HepG2 (cell line): ENCODE measurements around the gene CCNA2. TPM values are rescaled to one million over a fixed set of nuclear protein-coding genes. Genes with fewer than 3 reads are reported as not detected.

Experiments used
- ATAC-seq: fragments of 200-7000 bp; cut with Tn5 transposase; 3 replicates; pipeline ENCODE4 v1.9.1; 2020; ENCODE audit warnings: mild to moderate bottlenecking, moderate library complexity
- BruUV-seq: library from RNA; stranded (reverse); fragments of 400-500 nt; replicated peaks from 2 replicates; lab custom pipeline; 2021; lab: Mats Ljungman, UMichigan
- CTCF ChIA-PET: fragments of 300-600 bp; formaldehyde crosslinking; extraction: SDS; loops from one replicate; lab custom pipeline; 2021; ENCODE audit warnings: low total read pairs, inconsistent platforms, low intra/inter-chr PET ratio; lab: Yijun Ruan, JAX
- POLR2A ChIA-PET: fragments of 350-600 bp; sonication (Branson Sonifier 250); formaldehyde crosslinking; loops from one replicate; lab custom pipeline; 2020; ENCODE audit warnings: antibody characterized with exemption, inconsistent platforms; lab: Yijun Ruan, JAX
- DNase-seq: peaks from one replicate; pipeline ENCODE4 v3.0.0-alpha.2; 2015; ENCODE audit warnings: low spot score
- FAIRE-seq: peaks from 3 replicates; lab custom pipeline; 2011; peaks lifted over from hg19 to GRCh38; lab: Jason Lieb, UNC
- H2AFZ ChIP-seq: one replicate; pipeline ENCODE4 v1.6.1; 2011; ENCODE audit warnings: low read length, inconsistent platforms
- H3K27ac ChIP-seq: fragments of 300-600 bp; 3 replicates; pipeline ENCODE4 v1.8.0; 2011; ENCODE audit warnings: mixed run types, mild to moderate bottlenecking, mixed read lengths, low read length, inconsistent platforms; ENCODE audit not compliant: insufficient read depth; ENCODE audit errors: extremely low read length
- H3K27me3 ChIP-seq, 2 experiments: fragments of 200-600 bp in 1 of 2; 2 replicates in 1 of 2; 3 replicates in 1 of 2; pipeline versions ENCODE4 v1.6.0 to v1.8.0; 2011; ENCODE audit warnings: low read length in 2 of 2, mild to moderate bottlenecking in 2 of 2, moderate library complexity in 2 of 2, inconsistent platforms in 1 of 2; ENCODE audit not compliant: insufficient read depth in 2 of 2, control insufficient read depth in 1 of 2
- H3K36me3 ChIP-seq, 2 experiments: fragments of 200-600 bp in 1 of 2; replicated peaks in 1 of 2; 2 replicates in 1 of 2; 3 replicates in 1 of 2; pipeline versions ENCODE4 v1.5.1 to v1.8.0; 2011; ENCODE audit warnings: low read length in 2 of 2, inconsistent platforms in 1 of 2; ENCODE audit not compliant: insufficient read depth in 2 of 2, control insufficient read depth in 1 of 2
- H3K4me1 ChIP-seq: 2 replicates; pipeline ENCODE4 v1.5.1; 2012; ENCODE audit warnings: low read length, inconsistent platforms; ENCODE audit not compliant: insufficient read depth
- H3K4me2 ChIP-seq: 2 replicates; pipeline ENCODE4 v1.6.0; 2011; ENCODE audit warnings: low read depth, low read length, inconsistent platforms
- H3K4me3 ChIP-seq, 3 experiments: fragments of 200-600 bp in 1 of 3; sonication (generic), shearing (Covaris generic) in 1 of 3; replicated peaks in 1 of 3; 2 replicates each; pipeline ENCODE4 v1.5.1; 2011 to 2016; ENCODE audit warnings: low read length in 3 of 3, inconsistent platforms in 2 of 3, low read depth in 2 of 3, mild to moderate bottlenecking in 2 of 3, control low read depth in 1 of 3, mixed read lengths in 1 of 3; ENCODE audit not compliant: insufficient read depth in 1 of 3
- H3K79me2 ChIP-seq: one replicate; pipeline ENCODE4 v1.6.1; 2011; ENCODE audit warnings: low read length, inconsistent platforms; ENCODE audit not compliant: insufficient read depth
- H3K9ac ChIP-seq: 2 replicates; pipeline ENCODE4 v1.6.0; 2011; ENCODE audit warnings: mild to moderate bottlenecking, low read depth, low read length, inconsistent platforms; ENCODE audit not compliant: insufficient read depth
- H3K9me3 ChIP-seq: 2 replicates; pipeline ENCODE4 v1.5.1; 2012; ENCODE audit warnings: mild to moderate bottlenecking, low read length
- H4K20me1 ChIP-seq: 2 replicates; pipeline ENCODE4 v1.6.0; 2011; ENCODE audit warnings: inconsistent platforms, mild to moderate bottlenecking, low read length, moderate library complexity; ENCODE audit not compliant: insufficient read depth
- ATF1 ChIP-seq: IDR thresholded peaks from 2 replicates; pipeline ENCODE4 v1.6.1; 2016; ENCODE audit warnings: mild to moderate bottlenecking, control low read depth
- ATF7 ChIP-seq, 2 experiments: fragments of 450-650 bp in 1 of 2; sonication (generic) in 1 of 2; formaldehyde crosslinking in 1 of 2; IDR thresholded peaks; 2 replicates each; pipeline versions ENCODE4 v1.4.0 to v1.6.1; 2016 to 2020; ENCODE audit warnings: antibody characterized with exemption in 1 of 2, mild to moderate bottlenecking in 1 of 2, missing genetic modification reagents in 1 of 2
- CCDC6 ChIP-seq: sonication (generic); formaldehyde crosslinking; IDR thresholded peaks from 2 replicates; pipeline ENCODE4 v1.8.1; 2022; ENCODE audit warnings: mild to moderate bottlenecking, missing genetic modification reagents, moderate library complexity
- FOXA3 ChIP-seq: IDR thresholded peaks from 2 replicates; pipeline ENCODE4 v1.6.1; 2016; ENCODE audit warnings: missing genetic modification reagents, missing compliant biosample characterization
- NPAS2 ChIP-seq: sonication (generic); formaldehyde crosslinking; IDR thresholded peaks from 2 replicates; pipeline ENCODE4 v1.8.0; 2022; ENCODE audit warnings: mild to moderate bottlenecking, missing genetic modification reagents, borderline replicate concordance
- POLR2AphosphoS5 ChIP-seq: IDR thresholded peaks from 2 replicates; pipeline ENCODE4 v1.6.1; 2012; ENCODE audit warnings: low read depth, low read length
- RFXAP ChIP-seq: sonication (generic); formaldehyde crosslinking; IDR thresholded peaks from 2 replicates; pipeline ENCODE4 v1.4.0; 2020; ENCODE audit warnings: missing genetic modification reagents, borderline replicate concordance
- ZFP36L2 ChIP-seq: sonication (generic); formaldehyde crosslinking; IDR thresholded peaks from 2 replicates; pipeline ENCODE4 v1.4.0; 2020; ENCODE audit warnings: missing genetic modification reagents
- ZNF703 ChIP-seq: sonication (generic); formaldehyde crosslinking; IDR thresholded peaks from 2 replicates; pipeline ENCODE4 v1.5.1; 2020; ENCODE audit warnings: missing genetic modification reagents, mild to moderate bottlenecking, moderate library complexity, borderline replicate concordance
- ZNF839 ChIP-seq: sonication (generic); formaldehyde crosslinking; IDR thresholded peaks from 2 replicates; pipeline ENCODE4 v1.4.0; 2020; ENCODE audit warnings: missing genetic modification reagents, mild to moderate bottlenecking, borderline replicate concordance
- ZSCAN12 ChIP-seq: sonication (generic); formaldehyde crosslinking; IDR thresholded peaks from 2 replicates; pipeline ENCODE4 v1.9.0; 2021; ENCODE audit warnings: mild to moderate bottlenecking, missing genetic modification reagents
- ZSCAN29 ChIP-seq: sonication (generic); formaldehyde crosslinking; conservative IDR thresholded peaks from 2 replicates; pipeline ENCODE4 v1.4.0; 2020; ENCODE audit warnings: mild to moderate bottlenecking, missing genetic modification reagents
- WGBS: methylation state at CpG from one replicate; pipeline ENCODE4 v1.1.6; 2017; ENCODE audit warnings: low lambda C conversion rate; 5-methylcytosine and 5-hydroxymethylcytosine counted together
- in situ Hi-C: cut with HindIII; loops from 2 replicates; pipeline ENCODE4 v1.10.0; 2017; ENCODE audit warnings: low pct_unique_long_range_greater_than_20kb; ENCODE audit not compliant: extremely low pct_ligation_motif_present
- intact Hi-C: fragments of 100-400 bp; cut with micrococcal nuclease; formaldehyde crosslinking; loops from one replicate; pipeline ENCODE4 v1.10.0; 2022; ENCODE audit not compliant: unreplicated experiment
- polyA plus RNA-seq, 8 experiments: library from polyadenylated mRNA; depleted of rRNA in 3 of 8; stranded (reverse) in 7 of 8; unstranded in 1 of 8; fragments of >200 nt; fragmentation: Illumina TruSeq in 4 of 8; extraction: Trizol in 4 of 8; gene quantifications; 2 replicates each; pipeline versions ENCODE4 v1.2.1 to v1.2.3, GENCODE V29; 2011 to 2016; ENCODE audit warnings: low read depth in 4 of 8, missing spikeins in 1 of 8, mixed read lengths in 1 of 8; ENCODE audit not compliant: insufficient read depth in 1 of 8
- total RNA-seq, 5 experiments: library from RNA; depleted of rRNA; stranded (reverse); fragments of >200 nt; fragmentation: Illumina TruSeq; extraction: Trizol; gene quantifications; 2 replicates each; pipeline ENCODE4 v1.2.3, GENCODE V29; 2016; ENCODE audit warnings: low read depth in 1 of 5
- TF ChIP-seq, protein P1 (sequence below): sonication (generic); formaldehyde crosslinking; IDR thresholded peaks from 2 replicates; pipeline ENCODE4 v1.4.0; 2020; ENCODE audit warnings: mild to moderate bottlenecking, missing genetic modification reagents
- TF ChIP-seq, protein P2 (sequence below): sonication (generic); formaldehyde crosslinking; conservative IDR thresholded peaks from 2 replicates; pipeline ENCODE4 v1.4.0; 2020; ENCODE audit warnings: missing genetic modification reagents

The CCNA2 gene
- total and polyA plus RNA-seq, 2 of the 13 experiments (the other 11 are each of a cell fraction or from before 2014, with no cell fraction given) = 31.3 to 105 TPM

DNA sequence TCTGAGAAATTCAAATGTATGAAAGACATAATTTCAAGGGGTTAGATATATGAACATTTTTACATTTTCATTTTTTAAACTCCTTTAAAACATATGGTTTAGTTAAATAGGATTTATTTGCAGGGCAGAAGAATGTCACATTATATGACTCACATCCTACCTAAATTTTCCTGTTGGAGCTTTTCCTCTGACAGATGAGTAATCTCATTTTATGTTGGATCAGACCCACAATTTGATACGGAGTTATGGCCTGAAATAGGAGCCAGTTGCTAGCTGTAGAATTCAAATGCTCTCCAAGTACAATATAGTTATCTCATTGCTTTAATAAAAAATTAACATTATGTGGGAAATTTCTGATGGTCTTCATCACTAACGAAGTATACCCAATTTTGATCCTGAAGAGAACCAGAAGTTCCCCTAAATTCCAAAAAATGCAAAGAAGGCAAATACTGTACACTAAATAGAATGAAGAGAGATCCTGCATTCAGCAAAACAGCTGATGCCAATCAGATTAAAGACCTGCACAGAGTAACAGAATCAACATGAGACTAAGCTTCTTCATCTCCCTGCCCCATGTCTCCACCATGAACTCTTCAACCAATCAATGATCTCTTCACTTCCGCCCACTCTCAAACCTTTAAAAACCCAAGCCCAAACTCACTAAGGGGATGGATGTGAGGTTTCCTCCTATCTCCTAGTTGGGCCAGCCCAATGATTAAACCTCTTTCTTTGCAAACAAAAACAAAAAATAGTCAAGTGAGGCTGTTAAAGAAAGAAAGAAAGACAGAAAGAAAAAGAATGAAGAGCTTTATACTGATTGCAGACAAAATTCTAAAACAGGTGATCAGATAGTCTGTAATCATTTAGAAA, 33.5 kb downstream of the CCNA2 start:
- intact Hi-C loops = no loop called here

More for the DNA sequence above, 33.5 kb downstream of the CCNA2 start:
- Histone ChIP-seq H3K4me3 (no peak overlapping the region), H2AFZ (no peak overlapping the region), H3K27ac (no peak overlapping the region), H3K27me3 (no peaks in the 10 kb centered on the region), H3K9me3 (no peaks in the 10 kb centered on the region), H4K20me1 (no peaks in the 10 kb centered on the region), H3K4me2 (no peak overlapping the region), H3K36me3 (no peaks in the 10 kb centered on the region), H3K79me2 (no peaks in the 10 kb centered on the region), H3K4me1 (peaks cover 23% of the 10 kb centered on the region), H3K9ac (no peak overlapping the region)
- DNase-seq (no peak), FAIRE-seq (no peak), ATAC-seq (no peak)
- CTCF ChIA-PET = no interaction called here
- TF ChIP-seq NPAS2 (no peak), CCDC6 (CRISPR knock-in tag) (no peak), RFXAP (CRISPR knock-in tag) (no peak), ATF7 (IDR thresholded peaks at IDR 0.05) (no peak), ATF7 (CRISPR knock-in tag; IDR thresholded peaks at IDR 0.05) (no peak), ZNF703 (CRISPR knock-in tag) (no peak), ZSCAN12 (CRISPR knock-in tag) (no peak), ZSCAN29 (CRISPR knock-in tag) (no peak), ZFP36L2 (CRISPR knock-in tag) (no peak), POLR2AphosphoS5 (no peak), FOXA3 (CRISPR knock-in tag) (no peak), ZNF839 (CRISPR knock-in tag) (no peak), ATF1 (CRISPR knock-in tag) (no peak)
- TF ChIP-seq, protein P1, sequence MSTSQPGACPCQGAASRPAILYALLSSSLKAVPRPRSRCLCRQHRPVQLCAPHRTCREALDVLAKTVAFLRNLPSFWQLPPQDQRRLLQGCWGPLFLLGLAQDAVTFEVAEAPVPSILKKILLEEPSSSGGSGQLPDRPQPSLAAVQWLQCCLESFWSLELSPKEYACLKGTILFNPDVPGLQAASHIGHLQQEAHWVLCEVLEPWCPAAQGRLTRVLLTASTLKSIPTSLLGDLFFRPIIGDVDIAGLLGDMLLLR (CRISPR knock-in tag) = no peak
- TF ChIP-seq, protein P2, sequence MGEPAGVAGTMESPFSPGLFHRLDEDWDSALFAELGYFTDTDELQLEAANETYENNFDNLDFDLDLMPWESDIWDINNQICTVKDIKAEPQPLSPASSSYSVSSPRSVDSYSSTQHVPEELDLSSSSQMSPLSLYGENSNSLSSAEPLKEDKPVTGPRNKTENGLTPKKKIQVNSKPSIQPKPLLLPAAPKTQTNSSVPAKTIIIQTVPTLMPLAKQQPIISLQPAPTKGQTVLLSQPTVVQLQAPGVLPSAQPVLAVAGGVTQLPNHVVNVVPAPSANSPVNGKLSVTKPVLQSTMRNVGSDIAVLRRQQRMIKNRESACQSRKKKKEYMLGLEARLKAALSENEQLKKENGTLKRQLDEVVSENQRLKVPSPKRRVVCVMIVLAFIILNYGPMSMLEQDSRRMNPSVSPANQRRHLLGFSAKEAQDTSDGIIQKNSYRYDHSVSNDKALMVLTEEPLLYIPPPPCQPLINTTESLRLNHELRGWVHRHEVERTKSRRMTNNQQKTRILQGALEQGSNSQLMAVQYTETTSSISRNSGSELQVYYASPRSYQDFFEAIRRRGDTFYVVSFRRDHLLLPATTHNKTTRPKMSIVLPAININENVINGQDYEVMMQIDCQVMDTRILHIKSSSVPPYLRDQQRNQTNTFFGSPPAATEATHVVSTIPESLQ = no peak
- POLR2A ChIA-PET = no interaction called here
- in situ Hi-C loops = no loop called here
- WGBS = 85% methylated on average over 3 of the region's 3 CpGs
- BruUV-seq = no TSS peak
